ENCODE results near the gene ATP8B4.

ATP8B4 gene

DNA sequence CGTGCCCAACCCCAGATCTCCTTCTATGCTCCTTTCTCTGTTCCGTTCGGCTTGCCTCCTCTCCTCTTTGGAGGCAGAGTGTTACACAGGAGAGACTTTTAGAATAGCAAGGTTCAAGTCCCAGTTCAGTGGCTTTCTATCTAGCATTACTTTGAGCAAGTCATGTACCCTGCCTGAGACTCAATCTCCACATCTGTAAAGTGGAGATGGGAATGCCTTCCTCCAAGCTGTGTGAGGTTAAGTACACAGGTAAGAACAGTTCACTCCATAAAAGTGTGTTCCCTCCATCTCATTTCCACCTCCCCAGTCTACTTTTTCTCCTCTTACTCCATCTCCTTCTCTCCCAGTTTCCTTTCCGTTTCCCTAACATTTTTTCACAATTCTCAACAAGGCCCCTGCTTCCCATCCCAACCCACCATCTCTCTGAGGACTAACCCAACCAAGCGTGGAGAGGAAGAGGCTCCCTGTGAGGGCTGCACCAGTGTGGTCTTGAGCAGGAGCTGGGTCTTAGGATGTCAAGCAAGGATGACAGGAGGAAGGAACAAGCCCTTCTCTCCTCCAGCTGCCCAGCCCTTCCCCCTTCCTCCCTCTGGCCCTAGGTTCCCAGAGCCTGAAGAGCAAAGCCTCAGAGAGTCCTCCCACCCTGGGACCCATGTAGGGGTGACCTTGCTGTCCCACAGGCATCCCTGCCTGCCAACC lies 6.4 kb downstream of the ATP8B4 start:
- DNase-seq (ENCODE audit: insufficient read length, low spot score): no peak
- FAIRE-seq: no peak
- TF ChIP-seq TAF1 (IDR thresholded peaks at IDR 0.05; ENCODE audit: low read depth, low read length) (no peak), POU2F2 (IDR thresholded peaks at IDR 0.05; ENCODE audit: low read depth, low read length) (no peak), POLR2AphosphoS5 (IDR thresholded peaks at IDR 0.05; ENCODE audit: low read depth, low read length) (no peak), POLR2A (IDR thresholded peaks at IDR 0.05; ENCODE audit: low read depth, low read length) (no peak), PAX5 (IDR thresholded peaks at IDR 0.05; ENCODE audit: insufficient read depth, low read length, severe bottlenecking) (no peak), SPI1 (IDR thresholded peaks at IDR 0.05; ENCODE audit: low read depth, low read length) (no peak)

GRCh38 chr15:50110285-50110684 lies 8.7 kb downstream of the ATP8B4 start:
- DNase-seq (ENCODE audit: insufficient read length, low spot score) (no peak), FAIRE-seq (no peak)
- TF ChIP-seq POLR2A (IDR thresholded peaks at IDR 0.05; ENCODE audit: low read depth, low read length) (no peak), POU2F2 (IDR thresholded peaks at IDR 0.05; ENCODE audit: low read depth, low read length) (no peak)

- FAIRE-seq (peak; percentile 47), DNase-seq (ENCODE audit: insufficient read length, low spot score) (no peak)
- TF ChIP-seq TAF1 (IDR thresholded peaks at IDR 0.05; ENCODE audit: low read depth, low read length): no peak
- TF ChIP-seq POU2F2 (IDR thresholded peaks at IDR 0.05; ENCODE audit: low read depth, low read length): no peak
- TF ChIP-seq SPI1 (IDR thresholded peaks at IDR 0.05; ENCODE audit: low read depth, low read length): no peak
- no peak for TF ChIP-seq PAX5 (IDR thresholded peaks at IDR 0.05; ENCODE audit: insufficient read depth, low read length, severe bottlenecking)
- no peak for TF ChIP-seq POLR2AphosphoS5 (IDR thresholded peaks at IDR 0.05; ENCODE audit: low read depth, low read length)
- no peak for TF ChIP-seq POLR2A (IDR thresholded peaks at IDR 0.05; ENCODE audit: low read depth, low read length)
Measured at GRCh38 chr15:50109076-50109987, 9.7 kb downstream of the ATP8B4 start.

DNA sequence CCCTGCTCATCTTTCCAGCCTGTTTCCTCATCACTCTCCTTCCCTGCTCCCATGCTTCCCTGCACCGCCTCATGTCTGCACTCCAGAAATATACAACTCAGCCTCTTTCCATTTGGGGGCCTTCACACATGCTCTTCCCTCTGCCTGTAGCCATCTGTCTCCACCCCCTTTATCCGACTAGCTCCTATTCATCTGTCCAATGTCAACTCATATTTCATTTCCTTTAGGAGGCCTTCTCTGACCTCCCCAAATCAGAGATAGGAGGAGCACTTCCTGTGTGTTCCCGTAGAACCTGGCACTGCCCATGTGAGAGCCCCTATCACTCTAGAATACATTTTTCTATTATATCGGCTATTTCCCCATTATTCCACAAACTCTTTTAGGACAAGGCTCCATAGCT lies 10.6 kb downstream of the ATP8B4 start:
- no peak for TF ChIP-seq POLR2AphosphoS5 (IDR thresholded peaks at IDR 0.05; ENCODE audit: low read depth, low read length)
- TF ChIP-seq PAX5 (IDR thresholded peaks at IDR 0.05; ENCODE audit: insufficient read depth, low read length, severe bottlenecking): no peak
- TF ChIP-seq SPI1 (IDR thresholded peaks at IDR 0.05; ENCODE audit: low read depth, low read length): no peak
- TF ChIP-seq POLR2A (IDR thresholded peaks at IDR 0.05; ENCODE audit: low read depth, low read length): no peak
- no peak for TF ChIP-seq TAF1 (IDR thresholded peaks at IDR 0.05; ENCODE audit: low read depth, low read length)
- TF ChIP-seq POU2F2 (IDR thresholded peaks at IDR 0.05; ENCODE audit: low read depth, low read length): no peak
- no peak for DNase-seq (ENCODE audit: insufficient read length, low spot score)
- no peak for FAIRE-seq

DNA sequence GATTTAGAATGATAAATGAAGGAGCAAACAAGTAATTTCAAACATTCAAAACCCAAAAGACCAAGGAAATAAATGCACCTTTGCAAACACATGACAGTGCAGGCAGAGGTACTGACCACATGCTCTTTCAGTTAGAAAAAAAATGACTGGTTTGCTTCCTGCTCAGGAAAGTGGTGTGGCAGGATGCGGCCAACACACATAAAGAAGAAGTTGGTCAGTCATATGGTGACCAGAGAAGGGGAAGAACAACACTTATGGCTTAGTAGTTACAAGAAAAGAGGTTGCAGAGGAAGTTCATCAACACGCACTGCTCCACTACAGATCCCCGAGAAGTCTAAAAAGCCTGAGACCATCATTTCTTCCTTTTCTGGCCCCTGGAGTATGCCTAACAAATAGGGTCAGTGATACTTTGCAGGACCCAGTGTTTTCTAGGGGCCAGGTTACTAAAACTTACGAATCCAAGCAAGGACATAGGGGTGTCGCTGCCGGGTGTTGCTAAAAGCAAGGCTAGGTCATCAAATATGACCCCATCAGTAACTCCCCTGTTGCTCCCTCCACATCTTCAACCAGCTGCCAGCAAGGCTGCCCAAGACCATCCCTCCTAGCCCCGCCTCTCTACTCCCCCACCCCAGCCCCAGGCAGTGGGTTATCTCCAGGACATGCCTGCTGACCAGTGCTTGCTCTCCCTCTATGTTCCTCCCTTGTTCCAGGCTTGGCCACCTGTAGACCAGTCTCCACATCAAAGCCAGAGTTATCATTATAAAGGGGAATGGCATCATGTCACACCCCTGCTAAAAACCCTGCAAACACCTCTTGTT lies 11.2 kb downstream of the ATP8B4 start:
- FAIRE-seq: peak; percentile 94

DNA sequence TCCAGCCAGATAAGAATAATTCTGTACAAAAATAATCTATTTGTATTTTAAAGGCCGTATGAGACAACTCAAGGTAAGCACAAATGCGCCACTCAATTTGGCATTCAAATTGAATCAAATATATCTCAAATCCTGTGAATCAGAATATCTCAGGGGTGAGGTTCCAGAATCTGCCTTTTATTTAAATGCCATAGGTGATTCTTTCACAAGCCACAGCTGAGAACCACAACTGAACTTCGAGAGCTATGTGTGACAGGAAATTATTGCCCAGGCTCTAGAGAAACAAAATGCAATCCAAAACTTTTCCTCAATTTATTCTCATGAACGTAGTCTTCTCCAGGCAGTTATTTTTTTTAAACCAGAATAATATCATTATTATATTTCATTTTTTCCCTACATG lies 11.9 kb downstream of the ATP8B4 start:
- FAIRE-seq (no peak), DNase-seq (ENCODE audit: insufficient read length, low spot score) (no peak)
- no peak for TF ChIP-seq POLR2AphosphoS5 (IDR thresholded peaks at IDR 0.05; ENCODE audit: low read depth, low read length)
- no peak for TF ChIP-seq TAF1 (IDR thresholded peaks at IDR 0.05; ENCODE audit: low read depth, low read length)
- TF ChIP-seq SPI1 (IDR thresholded peaks at IDR 0.05; ENCODE audit: low read depth, low read length): no peak
- TF ChIP-seq POU2F2 (IDR thresholded peaks at IDR 0.05; ENCODE audit: low read depth, low read length): no peak
- TF ChIP-seq PAX5 (IDR thresholded peaks at IDR 0.05; ENCODE audit: insufficient read depth, low read length, severe bottlenecking): no peak
- no peak for TF ChIP-seq POLR2A (IDR thresholded peaks at IDR 0.05; ENCODE audit: low read depth, low read length)

More for the DNA sequence above, 11.2 kb downstream of the ATP8B4 start:
- peak; percentile 22 for DNase-seq (ENCODE audit: insufficient read length, low spot score)
- no peak for TF ChIP-seq POLR2A (IDR thresholded peaks at IDR 0.05; ENCODE audit: low read depth, low read length)
- TF ChIP-seq POLR2AphosphoS5 (IDR thresholded peaks at IDR 0.05; ENCODE audit: low read depth, low read length): no peak
- peak; percentile 81 for TF ChIP-seq SPI1 (IDR thresholded peaks at IDR 0.05; ENCODE audit: low read depth, low read length)
- peak; percentile 92 for TF ChIP-seq PAX5 (IDR thresholded peaks at IDR 0.05; ENCODE audit: insufficient read depth, low read length, severe bottlenecking)
- TF ChIP-seq TAF1 (IDR thresholded peaks at IDR 0.05; ENCODE audit: low read depth, low read length): no peak
- peak; percentile 66; the same call in 1 of the 2 replicates for TF ChIP-seq POU2F2 (IDR thresholded peaks at IDR 0.05; ENCODE audit: low read depth, low read length)

- TF ChIP-seq TAF1 (IDR thresholded peaks at IDR 0.05; ENCODE audit: low read depth, low read length) (no peak), PAX5 (IDR thresholded peaks at IDR 0.05; ENCODE audit: insufficient read depth, low read length, severe bottlenecking) (no peak)
- DNase-seq (ENCODE audit: insufficient read length, low spot score) (no peak), FAIRE-seq (no peak)
Measured at GRCh38 chr15:50106457-50106856, 12.6 kb downstream of the ATP8B4 start.

DNA sequence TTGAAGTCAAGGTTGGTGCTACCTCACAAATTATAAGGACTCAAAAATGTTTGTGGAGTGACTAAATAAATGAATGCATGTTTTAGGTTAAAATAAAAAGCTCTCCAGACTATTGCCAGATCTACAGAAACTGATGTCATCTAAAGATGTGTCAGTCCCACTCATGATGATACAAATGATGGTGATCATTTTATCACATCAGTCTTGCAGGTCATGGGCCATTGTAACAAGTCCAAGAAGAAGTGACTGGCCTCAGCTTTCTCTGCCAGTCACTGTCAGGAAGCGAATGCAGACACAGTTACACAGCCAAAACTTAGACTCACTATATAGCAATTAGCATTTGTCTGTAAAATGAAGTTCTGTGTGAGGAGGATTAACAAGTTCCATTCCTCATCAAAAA lies 18.5 kb downstream of the ATP8B4 start:
- no peak for DNase-seq (ENCODE audit: insufficient read length, low spot score)
- no peak for FAIRE-seq

DNA sequence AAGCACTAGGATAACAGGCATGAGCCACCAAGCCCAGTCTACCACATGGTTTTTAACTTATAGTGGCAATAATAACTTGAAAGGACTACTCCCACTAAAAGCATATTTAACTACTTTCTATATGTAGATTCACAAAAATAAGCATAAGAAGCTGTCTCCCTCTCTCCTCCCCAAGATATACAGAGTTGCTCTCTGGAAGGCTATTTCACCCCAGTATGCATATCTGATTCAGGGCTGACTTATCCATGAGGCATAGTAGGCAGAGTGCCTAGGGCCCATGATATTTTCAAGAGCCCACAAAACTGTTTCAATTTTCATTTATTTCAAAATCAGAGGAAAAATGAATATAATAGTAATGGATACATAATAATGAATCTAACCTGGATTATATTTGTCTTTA lies 20.5 kb downstream of the ATP8B4 start:
- TF ChIP-seq TAF1 (IDR thresholded peaks at IDR 0.05; ENCODE audit: low read depth, low read length) (no peak), POLR2AphosphoS5 (IDR thresholded peaks at IDR 0.05; ENCODE audit: low read depth, low read length) (no peak), POU2F2 (IDR thresholded peaks at IDR 0.05; ENCODE audit: low read depth, low read length) (no peak), PAX5 (IDR thresholded peaks at IDR 0.05; ENCODE audit: insufficient read depth, low read length, severe bottlenecking) (no peak), SPI1 (IDR thresholded peaks at IDR 0.05; ENCODE audit: low read depth, low read length) (no peak), POLR2A (IDR thresholded peaks at IDR 0.05; ENCODE audit: low read depth, low read length) (no peak)
- no peak for FAIRE-seq
- no peak for DNase-seq (ENCODE audit: insufficient read length, low spot score)

More for the DNA sequence above, 18.5 kb downstream of the ATP8B4 start:
- no peak for TF ChIP-seq TAF1 (IDR thresholded peaks at IDR 0.05; ENCODE audit: low read depth, low read length)
- no peak for TF ChIP-seq POLR2A (IDR thresholded peaks at IDR 0.05; ENCODE audit: low read depth, low read length)
